Measurements from ENCODE around the gene SPHK2. TPM values are rescaled to one million over a fixed set of nuclear protein-coding genes. Genes with fewer than 3 reads are reported as not detected.

SPHK2 gene
- polyA plus RNA-seq, 1 of the 3 experiments (the other 2 are of a cell fraction) = 14.8 TPM

DNA sequence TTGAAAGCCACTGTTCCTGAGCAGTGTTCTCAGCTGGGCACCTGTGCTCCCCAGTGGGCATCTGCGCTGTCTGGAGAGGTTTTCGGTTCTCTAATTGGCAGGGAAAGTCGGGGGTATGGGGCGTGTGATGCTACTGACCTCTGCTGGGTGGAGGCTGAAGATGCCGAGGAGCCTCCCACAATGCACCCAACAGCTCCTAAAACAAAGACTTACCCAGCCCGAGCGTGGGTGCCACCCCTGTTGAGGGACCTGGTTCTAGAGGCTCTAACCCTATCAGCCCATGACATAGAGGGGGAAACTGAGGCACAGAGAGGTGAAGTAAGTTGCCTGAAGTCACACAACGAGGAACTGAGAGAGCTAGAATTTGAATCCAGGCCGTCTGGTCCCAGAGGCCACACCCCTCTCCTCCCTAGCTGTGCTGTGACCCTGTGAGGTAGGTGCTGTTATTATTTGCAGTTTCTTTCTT lies 10.5 kb upstream of the SPHK2 start:
- no peaks in the 10 kb centered on the region for H3K9me2 ChIP-seq
- H3K79me2 ChIP-seq (ENCODE audit: insufficient read depth) = no peaks in the 10 kb centered on the region
- H3K9me3 ChIP-seq = no peaks in the 10 kb centered on the region
- no peak overlapping the region for H3K27ac ChIP-seq (ENCODE audit: low read depth in 2 of 2, low read length in 1 of 2)
- no peak overlapping the region for H3K4me3 ChIP-seq (ENCODE audit: low read depth in 2 of 2, low read length in 1 of 2)
- DNase-seq = peak; percentile 86
- no peaks in the 10 kb centered on the region for H4K20me1 ChIP-seq (ENCODE audit: insufficient read depth)
- no peak overlapping the region for H3K4me2 ChIP-seq
- H3K9ac ChIP-seq = no peak overlapping the region
- whole genome bisulfite sequencing (ENCODE audit: low lambda C conversion rate) = 46% methylated on average over 8 of the region's 9 CpGs
- ChIA-PET POLR2A (interaction anchor here (0.6 to 2.4 kb wide), 4 partner anchors 9 to 36 kb away, joined by 3 to 17 read pairs (median 6); partner anchors contain the start of genes RPL18 and SPHK2), CTCF (interaction anchor here (0.6 to 8.0 kb wide), 23 partner anchors 9 to 294 kb away, joined by 3 to 72 read pairs (median 4); partner anchors contain the start of genes CA11, GRWD1, RPL18 and SPHK2)
- H3K4me1 ChIP-seq (ENCODE audit: control insufficient read depth in 1 of 2, insufficient read depth in 2 of 2, low read depth in 1 of 2, low read length in 1 of 2) = peaks cover 0 to 5% of the 10 kb centered on the region in 2 experiments; a peak in 1 of 4 replicates
- H2AFZ ChIP-seq (ENCODE audit: low read depth) = peak overlapping the region; percentile 68; the same call in 1 of the 2 replicates
- H3K36me3 ChIP-seq (replicated peaks in 1 of 2; ENCODE audit: control insufficient read depth in 1 of 2, insufficient read depth in 2 of 2, low read length in 1 of 2) = no peaks in the 10 kb centered on the region
- H3F3A ChIP-seq (replicated peaks; ENCODE audit: insufficient read depth) = peaks cover 2% of the 10 kb centered on the region
- H3K27me3 ChIP-seq (ENCODE audit: insufficient read depth) = no peaks in the 10 kb centered on the region
- TF ChIP-seq MXI1 (IDR thresholded peaks at IDR 0.05; ENCODE audit: low read depth, low read length) = no peak
- no peak for TF ChIP-seq RFX5 (IDR thresholded peaks at IDR 0.05; ENCODE audit: low read length)
- TF ChIP-seq TEAD4 (IDR thresholded peaks at IDR 0.05; ENCODE audit: borderline replicate concordance, insufficient read depth) = no peak
- no peak for TF ChIP-seq EP300 (IDR thresholded peaks at IDR 0.05; ENCODE audit: borderline replicate concordance in 1 of 2, low read depth in 1 of 2, low read length in 1 of 2)
- no peak for TF ChIP-seq FOSL2 (IDR thresholded peaks at IDR 0.05; ENCODE audit: borderline replicate concordance, low read depth)
- TF ChIP-seq CTCF (IDR thresholded peaks at IDR 0.05) = peak; percentile 64
- no peak for TF ChIP-seq NFIC (IDR thresholded peaks at IDR 0.05; ENCODE audit: borderline replicate concordance)
- TF ChIP-seq MAX (IDR thresholded peaks at IDR 0.05; ENCODE audit: low read depth) = no peak
- peak; percentile 16 for TF ChIP-seq CHD2 (IDR thresholded peaks at IDR 0.05; ENCODE audit: low read length, partially characterized antibody)
- no peak for TF ChIP-seq GABPA (IDR thresholded peaks at IDR 0.05; ENCODE audit: low read depth)
- TF ChIP-seq YY1 (IDR thresholded peaks at IDR 0.05; ENCODE audit: low read depth) = no peak
- TF ChIP-seq FOXJ3 (CRISPR knock-in tag; IDR thresholded peaks at IDR 0.05) = no peak
- TF ChIP-seq, protein P1, sequence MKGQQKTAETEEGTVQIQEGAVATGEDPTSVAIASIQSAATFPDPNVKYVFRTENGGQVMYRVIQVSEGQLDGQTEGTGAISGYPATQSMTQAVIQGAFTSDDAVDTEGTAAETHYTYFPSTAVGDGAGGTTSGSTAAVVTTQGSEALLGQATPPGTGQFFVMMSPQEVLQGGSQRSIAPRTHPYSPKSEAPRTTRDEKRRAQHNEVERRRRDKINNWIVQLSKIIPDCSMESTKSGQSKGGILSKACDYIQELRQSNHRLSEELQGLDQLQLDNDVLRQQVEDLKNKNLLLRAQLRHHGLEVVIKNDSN (IDR thresholded peaks at IDR 0.05; ENCODE audit: borderline replicate concordance, low read depth) = no peak
- no peak for TF ChIP-seq TAF1 (IDR thresholded peaks at IDR 0.05; ENCODE audit: borderline replicate concordance, low read depth, low read length)
- TF ChIP-seq REST (IDR thresholded peaks at IDR 0.05; ENCODE audit: low read depth, low read length) = no peak
- TF ChIP-seq, protein P2, sequence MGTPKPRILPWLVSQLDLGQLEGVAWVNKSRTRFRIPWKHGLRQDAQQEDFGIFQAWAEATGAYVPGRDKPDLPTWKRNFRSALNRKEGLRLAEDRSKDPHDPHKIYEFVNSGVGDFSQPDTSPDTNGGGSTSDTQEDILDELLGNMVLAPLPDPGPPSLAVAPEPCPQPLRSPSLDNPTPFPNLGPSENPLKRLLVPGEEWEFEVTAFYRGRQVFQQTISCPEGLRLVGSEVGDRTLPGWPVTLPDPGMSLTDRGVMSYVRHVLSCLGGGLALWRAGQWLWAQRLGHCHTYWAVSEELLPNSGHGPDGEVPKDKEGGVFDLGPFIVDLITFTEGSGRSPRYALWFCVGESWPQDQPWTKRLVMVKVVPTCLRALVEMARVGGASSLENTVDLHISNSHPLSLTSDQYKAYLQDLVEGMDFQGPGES (IDR thresholded peaks at IDR 0.05; ENCODE audit: low read depth, low read length) = no peak
- TF ChIP-seq EZH2phosphoT487 (IDR thresholded peaks at IDR 0.05; ENCODE audit: borderline replicate concordance, low read depth) = no peak
- TF ChIP-seq POLR2AphosphoS5 (IDR thresholded peaks at IDR 0.05; ENCODE audit: low read depth, low read length) = no peak
- TF ChIP-seq ELF1 (IDR thresholded peaks at IDR 0.05) = no peak
- TF ChIP-seq NRF1 (IDR thresholded peaks at IDR 0.05; ENCODE audit: low read depth, low read length) = no peak
- no peak for TF ChIP-seq SIN3A (IDR thresholded peaks at IDR 0.05; ENCODE audit: borderline replicate concordance, low read depth, low read length)
- peak; percentile 71 for TF ChIP-seq RAD21 (IDR thresholded peaks at IDR 0.05; ENCODE audit: low read length)
- TF ChIP-seq FOXM1 (IDR thresholded peaks at IDR 0.05; ENCODE audit: low read depth) = no peak
- no peak for TF ChIP-seq GATA2 (CRISPR knock-in tag; IDR thresholded peaks at IDR 0.05)
- peak; percentile 49 for TF ChIP-seq SMC3 (IDR thresholded peaks at IDR 0.05; ENCODE audit: low read depth, low read length)

All from SK-N-SH (cell line).